Activated CD8-positive, alpha-beta T cell treated with anti-CD3 and anti-CD28 coated beads, Interleukin-2, amount 10 ng/mL, durations not matched to agents 7 days and 5 days (primary cell): ENCODE measurements around the gene TPST1. TPM values are rescaled to one million over a fixed set of nuclear protein-coding genes. Genes with fewer than 3 reads are reported as not detected.

Source experiments
- ATAC-seq: fragments of 150-1000 bp; cut with Tn5 transposase; one replicate; pipeline ENCODE4 v1.10.0; 2021; ENCODE audit warnings: moderate library complexity
- CTCF ChIA-PET: fragments of 350-600 bp; sonication (Branson Sonifier 250); formaldehyde crosslinking; loops from one replicate; lab custom pipeline; 2021; ENCODE audit warnings: antibody characterized with exemption; lab: Charles Lee
- POLR2A ChIA-PET: fragments of 350-600 bp; sonication (Branson Sonifier 250); formaldehyde crosslinking; loops from one replicate; lab custom pipeline; 2021; ENCODE audit warnings: antibody characterized with exemption; lab: Charles Lee
- DNase-seq: peaks from one replicate; pipeline ENCODE4 v3.0.0-alpha.2; 2020
- H3K27ac Mint-ChIP-seq: one replicate; pipeline ENCODE4 v1.8.0; 2021; ENCODE audit warnings: mild to moderate bottlenecking, mixed read lengths
- H3K27me3 Mint-ChIP-seq: one replicate; pipeline ENCODE4 v1.8.0; 2021; ENCODE audit warnings: low read depth, mixed read lengths
- H3K36me3 Mint-ChIP-seq: one replicate; pipeline ENCODE4 v1.8.0; 2021; ENCODE audit warnings: low read depth, mixed read lengths
- H3K4me1 Mint-ChIP-seq: one replicate; pipeline ENCODE4 v1.8.0; 2021; ENCODE audit warnings: low read depth, mixed read lengths
- H3K4me3 Mint-ChIP-seq: one replicate; pipeline ENCODE4 v1.8.0; 2021; ENCODE audit warnings: mild to moderate bottlenecking, mixed read lengths
- H3K9me3 Mint-ChIP-seq: one replicate; pipeline ENCODE4 v1.8.0; 2022; ENCODE audit warnings: mixed read lengths; ENCODE audit not compliant: insufficient read depth
- total RNA-seq, 2 experiments: library from RNA; stranded (reverse); gene quantifications; one replicate each; pipeline ENCODE4 v1.2.3, GENCODE V29; 2021

Gene TPST1
- total RNA-seq, 2 experiments from 2014 or later: 1.6 to 1.8 TPM

GRCh38 chr7:66190504-66190857 lies 14.7 kb upstream of the TPST1 start:
- no peak overlapping the region for H3K27ac Mint-ChIP-seq
- no peak for DNase-seq
- no peaks in the 10 kb centered on the region for H3K36me3 Mint-ChIP-seq

GRCh38 chr7:66193146-66193725 lies 11.9 kb upstream of the TPST1 start:
- no peaks in the 10 kb centered on the region for H3K4me1 Mint-ChIP-seq
- CTCF ChIA-PET: no interaction called here
- ATAC-seq (no peak), DNase-seq (no peak)
- no peak overlapping the region for H3K27ac Mint-ChIP-seq
- no peaks in the 10 kb centered on the region for H3K27me3 Mint-ChIP-seq
- H3K4me3 Mint-ChIP-seq: no peak overlapping the region
- POLR2A ChIA-PET: no interaction called here
- H3K36me3 Mint-ChIP-seq: no peaks in the 10 kb centered on the region
- no peaks in the 10 kb centered on the region for H3K9me3 Mint-ChIP-seq

More at GRCh38 chr7:66190504-66190857, 14.7 kb upstream of the TPST1 start:
- ChIA-PET CTCF (no interaction called here), POLR2A (no interaction called here)
- no peaks in the 10 kb centered on the region for H3K4me1 Mint-ChIP-seq
- no peaks in the 10 kb centered on the region for H3K27me3 Mint-ChIP-seq
- no peaks in the 10 kb centered on the region for H3K9me3 Mint-ChIP-seq
- no peak overlapping the region for H3K4me3 Mint-ChIP-seq
- ATAC-seq: no peak

GRCh38 chr7:66198469-66198868 lies 6.7 kb upstream of the TPST1 start:
- CTCF ChIA-PET: no interaction called here
- DNase-seq (no peak), ATAC-seq (no peak)
- POLR2A ChIA-PET: no interaction called here
- H3K4me1 Mint-ChIP-seq: peaks cover 6% of the 10 kb centered on the region
- no peak overlapping the region for H3K4me3 Mint-ChIP-seq
- H3K27ac Mint-ChIP-seq: no peak overlapping the region
- no peaks in the 10 kb centered on the region for H3K36me3 Mint-ChIP-seq
- H3K9me3 Mint-ChIP-seq: no peaks in the 10 kb centered on the region
- H3K27me3 Mint-ChIP-seq: peaks cover 7% of the 10 kb centered on the region

GRCh38 chr7:66198956-66199355 lies 6.2 kb upstream of the TPST1 start:
- POLR2A ChIA-PET: no interaction called here
- H3K4me3 Mint-ChIP-seq: no peak overlapping the region
- H3K36me3 Mint-ChIP-seq: no peaks in the 10 kb centered on the region

DNA sequence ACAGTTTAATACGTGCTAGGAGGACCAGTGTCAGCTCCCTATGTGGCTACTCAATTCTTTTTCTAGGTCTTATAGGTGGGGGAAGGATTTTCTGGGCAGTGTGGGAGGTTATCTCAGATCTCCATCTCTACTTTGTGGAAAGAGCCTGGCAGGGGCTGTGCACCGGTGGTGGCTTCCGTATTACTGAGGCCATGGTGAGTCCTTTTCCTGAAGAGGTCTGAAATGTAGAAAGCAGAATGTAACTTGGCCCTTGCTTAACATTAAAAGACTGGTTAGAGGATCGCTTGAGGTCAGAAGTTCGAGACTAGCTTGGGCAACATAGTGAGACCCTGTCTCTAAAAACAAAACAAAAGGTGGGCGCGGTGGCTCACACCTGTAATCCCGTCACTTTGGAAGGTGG lies 2.7 kb upstream of the TPST1 start:
- no peak for DNase-seq
- no peak overlapping the region for H3K27ac Mint-ChIP-seq
- POLR2A ChIA-PET: no interaction called here
- no peak for ATAC-seq
- peaks cover 25% of the 10 kb centered on the region for H3K4me1 Mint-ChIP-seq
- CTCF ChIA-PET: interaction anchor here (0.6 kb wide), 1 partner anchor 960 kb away, joined by 3 read pairs; no protein-coding TSS in a partner anchor
- H3K27me3 Mint-ChIP-seq: peaks cover 22% of the 10 kb centered on the region
- H3K36me3 Mint-ChIP-seq: no peaks in the 10 kb centered on the region
- H3K4me3 Mint-ChIP-seq: no peak overlapping the region
- H3K9me3 Mint-ChIP-seq: no peaks in the 10 kb centered on the region

More at GRCh38 chr7:66198956-66199355, 6.2 kb upstream of the TPST1 start:
- H3K9me3 Mint-ChIP-seq: no peaks in the 10 kb centered on the region
- peaks cover 9% of the 10 kb centered on the region for H3K27me3 Mint-ChIP-seq
- CTCF ChIA-PET: no interaction called here
- H3K4me1 Mint-ChIP-seq: peaks cover 6% of the 10 kb centered on the region
- ATAC-seq (no peak), DNase-seq (no peak)
- no peak overlapping the region for H3K27ac Mint-ChIP-seq

DNA sequence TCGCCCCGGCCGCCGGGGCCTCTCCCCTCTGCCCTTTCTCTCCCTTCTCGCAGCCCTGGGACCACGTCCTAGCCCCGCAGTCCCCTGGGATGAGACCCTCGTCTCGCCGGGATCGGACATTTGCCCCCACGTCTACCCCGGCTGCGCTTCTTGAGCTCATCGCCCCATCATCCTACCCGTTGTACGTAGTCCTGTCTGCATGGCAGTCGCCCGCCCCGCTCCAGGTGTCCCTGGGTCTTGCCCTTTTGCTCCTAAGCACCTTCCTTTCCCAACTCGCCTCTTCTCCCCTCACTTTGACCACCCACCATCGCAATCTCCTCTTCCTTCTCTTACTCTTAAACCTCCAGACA lies 582 bp downstream of the TPST1 start:
- ATAC-seq: peak; percentile 5
- peaks cover 20% of the 10 kb centered on the region for H3K27me3 Mint-ChIP-seq
- peaks cover 32% of the 10 kb centered on the region for H3K4me1 Mint-ChIP-seq
- H3K4me3 Mint-ChIP-seq: peak overlapping the region; percentile 83
- POLR2A ChIA-PET: interaction anchor here (0.5 to 1.6 kb wide), 2 partner anchors 99 to 288 kb away, joined by 3 to 7 read pairs; no protein-coding TSS in a partner anchor
- H3K36me3 Mint-ChIP-seq: no peaks in the 10 kb centered on the region
- no peaks in the 10 kb centered on the region for H3K9me3 Mint-ChIP-seq
- DNase-seq: no peak
- peak overlapping the region; percentile 70 for H3K27ac Mint-ChIP-seq
- CTCF ChIA-PET: interaction anchor here (1.0 kb wide), 1 partner anchor 9 kb away, joined by 3 read pairs; no protein-coding TSS in a partner anchor

DNA sequence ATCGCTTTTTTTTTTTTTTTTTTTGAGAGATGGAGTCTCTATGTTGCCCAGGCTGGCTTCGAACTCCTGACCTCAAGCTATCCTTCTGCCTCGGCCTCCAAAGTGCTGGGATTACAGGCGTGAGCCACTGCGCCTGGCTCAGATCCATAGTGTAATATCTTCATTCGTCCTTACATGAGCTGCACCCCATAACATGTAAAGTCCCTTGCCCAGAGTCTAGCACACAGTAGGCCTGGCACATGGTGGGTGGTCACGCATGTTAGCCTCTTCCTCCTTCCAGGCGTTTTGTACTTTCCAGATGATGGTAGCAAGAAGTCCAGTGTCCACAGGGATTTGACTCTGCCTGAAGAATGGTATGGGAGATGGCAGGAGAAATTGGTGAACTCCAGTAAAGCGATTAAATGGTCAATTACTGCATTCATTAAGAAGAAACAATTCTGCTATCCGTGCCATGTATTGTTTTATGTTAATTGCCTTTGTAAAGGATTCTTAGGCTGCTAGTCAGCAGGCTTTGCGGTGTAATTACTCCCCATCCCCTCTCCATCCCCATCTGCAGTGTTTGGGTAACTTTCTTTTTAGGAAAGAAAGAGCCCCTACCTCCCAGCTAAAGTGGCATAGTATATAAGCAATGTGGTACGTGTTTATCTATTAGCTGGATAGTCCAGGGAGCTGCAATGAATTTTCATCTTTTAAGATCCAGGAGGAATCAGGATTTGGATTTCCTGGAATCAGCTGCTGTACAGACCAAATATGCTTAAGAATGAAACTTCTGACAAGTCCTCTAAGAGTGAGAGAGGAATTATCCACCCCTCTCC lies 1.2 kb downstream of the TPST1 start:
- no peaks in the 10 kb centered on the region for H3K36me3 Mint-ChIP-seq
- H3K27ac Mint-ChIP-seq: peak overlapping the region; percentile 70
- ChIA-PET POLR2A (interaction anchor here (0.6 kb wide), 1 partner anchor 95 kb away, joined by 3 read pairs; no protein-coding TSS in a partner anchor), CTCF (interaction anchor here (1.0 kb wide), 1 partner anchor 8 kb away, joined by 3 read pairs; no protein-coding TSS in a partner anchor)
- H3K4me3 Mint-ChIP-seq: peak overlapping the region; percentile 83
- DNase-seq (no peak), ATAC-seq (no peak)
- peaks cover 20% of the 10 kb centered on the region for H3K27me3 Mint-ChIP-seq
- H3K4me1 Mint-ChIP-seq: peaks cover 32% of the 10 kb centered on the region
- no peaks in the 10 kb centered on the region for H3K9me3 Mint-ChIP-seq

GRCh38 chr7:66206934-66207240 lies 1.8 kb downstream of the TPST1 start:
- H3K27ac Mint-ChIP-seq: no peak overlapping the region
- H3K9me3 Mint-ChIP-seq: no peaks in the 10 kb centered on the region
- H3K27me3 Mint-ChIP-seq: peaks cover 20% of the 10 kb centered on the region
- ChIA-PET CTCF (no interaction called here), POLR2A (no interaction called here)
- DNase-seq: no peak
- no peak for ATAC-seq
- peaks cover 32% of the 10 kb centered on the region for H3K4me1 Mint-ChIP-seq
- no peak overlapping the region for H3K4me3 Mint-ChIP-seq
- no peaks in the 10 kb centered on the region for H3K36me3 Mint-ChIP-seq

DNA sequence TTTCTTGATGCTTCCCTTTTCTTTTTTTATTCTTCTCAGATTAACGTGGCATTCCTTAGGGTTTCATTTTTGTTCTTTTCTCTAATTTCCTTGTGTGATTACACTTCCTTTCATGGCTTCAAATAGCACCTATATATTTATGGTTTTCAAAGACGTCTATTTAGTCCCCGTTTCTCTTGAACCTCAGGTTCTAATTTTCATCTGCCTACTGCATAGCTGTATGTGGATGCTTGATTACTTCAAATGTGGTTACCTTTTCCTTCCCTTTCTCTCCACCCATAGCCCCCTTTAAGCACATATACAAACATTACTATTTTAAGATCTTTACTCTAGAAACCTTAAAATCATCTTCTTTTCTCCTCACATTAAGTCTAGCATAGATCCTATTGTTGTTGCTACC lies 2.4 kb downstream of the TPST1 start:
- no peak for ATAC-seq
- CTCF ChIA-PET: no interaction called here
- no peak overlapping the region for H3K4me3 Mint-ChIP-seq
- no peaks in the 10 kb centered on the region for H3K36me3 Mint-ChIP-seq
- peaks cover 29% of the 10 kb centered on the region for H3K4me1 Mint-ChIP-seq
- H3K27me3 Mint-ChIP-seq: peaks cover 16% of the 10 kb centered on the region
- no peak for DNase-seq
- no peak overlapping the region for H3K27ac Mint-ChIP-seq
- POLR2A ChIA-PET: interaction anchor here (0.6 kb wide), 1 partner anchor 92 kb away, joined by 3 read pairs; no protein-coding TSS in a partner anchor
- H3K9me3 Mint-ChIP-seq: no peaks in the 10 kb centered on the region

GRCh38 chr7:66211429-66211828 lies 6.3 kb downstream of the TPST1 start:
- ATAC-seq (no peak), DNase-seq (no peak)
- Mint-ChIP-seq H3K4me3 (no peak overlapping the region), H3K4me1 (peaks cover 26% of the 10 kb centered on the region), H3K27ac (no peak overlapping the region), H3K36me3 (no peaks in the 10 kb centered on the region), H3K27me3 (peaks cover 2% of the 10 kb centered on the region), H3K9me3 (no peaks in the 10 kb centered on the region)
- ChIA-PET CTCF (no interaction called here), POLR2A (no interaction called here)

DNA sequence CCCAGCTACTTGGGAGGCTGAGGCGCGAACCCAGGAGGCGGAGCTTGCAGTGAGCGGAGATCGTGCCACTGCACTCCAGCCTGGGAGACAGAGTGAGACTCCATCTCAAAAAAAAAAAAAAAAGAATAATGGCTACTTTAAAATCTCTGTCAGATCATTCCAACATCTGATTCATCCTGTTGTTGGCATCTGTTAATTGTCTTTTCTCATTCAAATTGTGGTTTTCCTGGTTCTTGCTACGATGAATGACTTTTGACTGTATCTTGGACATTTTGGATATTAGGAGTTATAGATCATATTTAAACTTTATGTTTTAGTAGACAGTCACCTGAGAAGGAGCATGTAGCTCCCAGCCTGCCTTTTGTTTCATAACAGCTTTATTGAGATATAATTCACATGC lies 8.5 kb downstream of the TPST1 start:
- Mint-ChIP-seq H3K9me3 (no peaks in the 10 kb centered on the region), H3K27me3 (no peaks in the 10 kb centered on the region)
- POLR2A ChIA-PET: no interaction called here

DNA sequence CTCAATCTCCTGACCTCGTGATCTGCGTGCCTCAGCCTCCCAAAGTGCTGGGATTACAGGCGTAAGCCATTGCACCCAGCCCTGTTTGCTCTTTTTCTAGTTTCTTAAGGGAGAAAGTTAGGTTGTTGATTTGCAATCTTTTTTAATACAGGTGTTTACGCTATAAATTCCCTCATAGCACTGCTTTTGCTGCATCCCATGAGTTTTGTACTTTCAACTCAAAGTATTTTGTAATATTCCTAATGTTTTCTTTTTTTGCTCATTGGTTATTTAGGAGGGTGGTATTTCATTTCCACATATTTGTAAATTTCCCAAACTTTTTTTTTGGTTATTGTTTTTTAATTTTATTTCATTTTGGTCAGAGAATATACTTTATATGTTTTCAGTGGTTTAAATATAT lies 11.6 kb downstream of the TPST1 start:
- ATAC-seq: no peak
- no peak overlapping the region for H3K27ac Mint-ChIP-seq
- peaks cover 11% of the 10 kb centered on the region for H3K4me1 Mint-ChIP-seq
- H3K27me3 Mint-ChIP-seq: no peaks in the 10 kb centered on the region
- no peaks in the 10 kb centered on the region for H3K9me3 Mint-ChIP-seq
- POLR2A ChIA-PET: no interaction called here
- no peak for DNase-seq
- CTCF ChIA-PET: no interaction called here
- no peaks in the 10 kb centered on the region for H3K36me3 Mint-ChIP-seq
- H3K4me3 Mint-ChIP-seq: no peak overlapping the region

More for the DNA sequence above, 8.5 kb downstream of the TPST1 start:
- no peak overlapping the region for H3K27ac Mint-ChIP-seq
- peaks cover 11% of the 10 kb centered on the region for H3K4me1 Mint-ChIP-seq
- CTCF ChIA-PET: interaction anchor here (1.0 kb wide), 1 partner anchor 8 kb away, joined by 3 read pairs; no protein-coding TSS in a partner anchor
- ATAC-seq: no peak
- no peaks in the 10 kb centered on the region for H3K36me3 Mint-ChIP-seq
- H3K4me3 Mint-ChIP-seq: no peak overlapping the region
- no peak for DNase-seq
